Loucy (cell line): ENCODE results near the gene MRTFB.

ENCODE experiments used
- H2AFZ ChIP-seq: fragments of 200-600 bp; sonication (generic); 2 replicates; pipeline ENCODE4 v1.6.0; 2016; ENCODE audit warnings: antibody characterized with exemption, mild to moderate bottlenecking, low read length, moderate library complexity
- H3F3A ChIP-seq: fragments of 200-600 bp; 2 replicates; pipeline ENCODE4 v1.6.0; 2016; ENCODE audit warnings: antibody characterized with exemption, low read depth, mild to moderate bottlenecking
- H3K27me3 ChIP-seq: fragments of 200-600 bp; sonication (generic); 2 replicates; pipeline ENCODE4 v1.6.1; 2014; ENCODE audit warnings: low read length, mild to moderate bottlenecking; ENCODE audit not compliant: insufficient read depth, poor library complexity, severe bottlenecking
- H3K36me3 ChIP-seq: fragments of 200-600 bp; sonication (generic); 2 replicates; pipeline ENCODE4 v1.6.1; 2016; ENCODE audit warnings: low read length; ENCODE audit not compliant: insufficient read depth
- H3K4me1 ChIP-seq: fragments of 200-600 bp; sonication (generic); 2 replicates; pipeline ENCODE4 v1.5.1; 2014; ENCODE audit warnings: low read length, mild to moderate bottlenecking; ENCODE audit not compliant: insufficient read depth, poor library complexity, severe bottlenecking
- H3K4me2 ChIP-seq: fragments of 200-600 bp; sonication (generic); 2 replicates; pipeline ENCODE4 v1.6.0; 2014; ENCODE audit warnings: antibody characterized with exemption, low read length, low read depth, mild to moderate bottlenecking; ENCODE audit not compliant: poor library complexity, severe bottlenecking
- H3K4me3 ChIP-seq: fragments of 200-600 bp; sonication (generic); 2 replicates; pipeline ENCODE4 v1.5.1; 2014; ENCODE audit warnings: low read length, mild to moderate bottlenecking, mixed read lengths; ENCODE audit not compliant: poor library complexity, severe bottlenecking
- H3K79me2 ChIP-seq: fragments of 200-600 bp; sonication (generic); 2 replicates; pipeline ENCODE4 v1.6.1; 2014; ENCODE audit warnings: low read length; ENCODE audit not compliant: insufficient read depth
- H3K9ac ChIP-seq: fragments of 200-600 bp; sonication (generic); 2 replicates; pipeline ENCODE4 v1.6.0; 2014; ENCODE audit warnings: mild to moderate bottlenecking, low read depth, low read length, moderate library complexity; ENCODE audit not compliant: poor library complexity, severe bottlenecking
- H3K9me2 ChIP-seq: fragments of 200-600 bp; sonication (generic); replicated peaks from 2 replicates; pipeline ENCODE4 v1.6.1; 2016; ENCODE audit warnings: low read depth, low read length, mixed read lengths
- H3K9me3 ChIP-seq: fragments of 200-600 bp; sonication (generic); 2 replicates; pipeline ENCODE4 v1.6.1; 2014; ENCODE audit warnings: mild to moderate bottlenecking, antibody characterized with exemption, low read length, low read depth; ENCODE audit not compliant: insufficient read depth
- H4K20me1 ChIP-seq: fragments of 200-600 bp; sonication (generic); 2 replicates; pipeline ENCODE4 v1.6.0; 2014; ENCODE audit warnings: antibody characterized with exemption, low read length, mild to moderate bottlenecking; ENCODE audit not compliant: insufficient read depth, poor library complexity, severe bottlenecking
- CTCF ChIP-seq: fragments of 200-600 bp; sonication (generic); conservative IDR thresholded peaks from 2 replicates; pipeline ENCODE4 v1.5.1; 2014; ENCODE audit warnings: mild to moderate bottlenecking, antibody characterized with exemption, low read length
- EZH2phosphoT487 ChIP-seq: fragments of 200-600 bp; IDR thresholded peaks from 2 replicates; pipeline ENCODE4 v1.6.1; 2018; ENCODE audit warnings: antibody characterized with exemption, mild to moderate bottlenecking, moderate library complexity, borderline replicate concordance

MRTFB gene

GRCh38 chr16:14125000-14125681, 54.0 kb downstream of the MRTFB start:
- no peak overlapping the region for H3K4me2 ChIP-seq
- no peaks in the 10 kb centered on the region for H3K4me1 ChIP-seq
- peaks cover 5% of the 10 kb centered on the region; the same call in 1 of the 2 replicates for H3K79me2 ChIP-seq
- no peaks in the 10 kb centered on the region for H3K9me2 ChIP-seq
- TF ChIP-seq CTCF (no peak), EZH2phosphoT487 (no peak)
- H3K9me3 ChIP-seq, result no peaks in the 10 kb centered on the region
- no peaks in the 10 kb centered on the region for H3K36me3 ChIP-seq
- no peak overlapping the region for H2AFZ ChIP-seq
- no peaks in the 10 kb centered on the region for H4K20me1 ChIP-seq
- no peak overlapping the region for H3K9ac ChIP-seq
- no peaks in the 10 kb centered on the region for H3F3A ChIP-seq
- no peak overlapping the region for H3K4me3 ChIP-seq
- no peaks in the 10 kb centered on the region for H3K27me3 ChIP-seq

GRCh38 chr16:14125708-14126107, 54.6 kb downstream of the MRTFB start:
- Histone ChIP-seq H3K4me2 (no peak overlapping the region), H3F3A (no peaks in the 10 kb centered on the region), H3K79me2 (peaks cover 5% of the 10 kb centered on the region; the same call in 1 of the 2 replicates), H3K4me1 (no peaks in the 10 kb centered on the region), H3K9me3 (no peaks in the 10 kb centered on the region), H3K9ac (no peak overlapping the region), H2AFZ (no peak overlapping the region), H3K27me3 (no peaks in the 10 kb centered on the region), H4K20me1 (no peaks in the 10 kb centered on the region), H3K36me3 (no peaks in the 10 kb centered on the region), H3K9me2 (no peaks in the 10 kb centered on the region), H3K4me3 (no peak overlapping the region)
- TF ChIP-seq CTCF (no peak), EZH2phosphoT487 (no peak)

GRCh38 chr16:14128097-14128496, 57.0 kb downstream of the MRTFB start:
- Histone ChIP-seq H4K20me1 (no peaks in the 10 kb centered on the region), H3K4me3 (no peak overlapping the region), H3K9ac (no peak overlapping the region), H3K79me2 (peaks cover 5% of the 10 kb centered on the region; the same call in 1 of the 2 replicates), H3K36me3 (no peaks in the 10 kb centered on the region), H3K4me2 (no peak overlapping the region), H3K9me2 (no peaks in the 10 kb centered on the region), H3K27me3 (no peaks in the 10 kb centered on the region), H2AFZ (no peak overlapping the region), H3F3A (no peaks in the 10 kb centered on the region), H3K9me3 (no peaks in the 10 kb centered on the region), H3K4me1 (no peaks in the 10 kb centered on the region)
- TF ChIP-seq CTCF, result no peak
- no peak for TF ChIP-seq EZH2phosphoT487
